Measurements from ENCODE around the gene DAP3.
"Not testable (repeated sequence)": the region's sequence is repeated elsewhere in the genome, so short reads cannot be mapped to it uniquely, and the experiment has no call there.

DNA sequence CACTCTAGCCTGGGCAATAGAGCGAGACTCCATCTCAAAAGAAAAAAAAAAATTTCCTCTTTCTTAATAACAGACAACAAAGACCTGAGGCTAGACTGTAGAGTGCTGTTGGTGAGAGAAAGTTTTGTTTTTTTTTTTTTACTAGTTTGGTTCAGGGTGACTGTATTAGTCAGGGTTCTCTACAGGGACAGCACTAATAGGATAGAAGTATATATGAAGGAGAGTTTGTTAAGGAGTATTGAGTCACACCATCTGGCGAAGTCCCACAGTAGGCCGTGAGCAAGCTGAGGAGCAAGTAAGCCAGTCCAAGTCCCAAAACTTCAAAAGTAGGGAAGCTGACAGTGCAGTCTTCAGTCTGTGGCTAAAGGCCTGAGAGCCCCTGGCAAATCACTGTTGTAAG is 22.6 kb downstream of the DAP3 start:
- TF ChIP-seq, protein P1, sequence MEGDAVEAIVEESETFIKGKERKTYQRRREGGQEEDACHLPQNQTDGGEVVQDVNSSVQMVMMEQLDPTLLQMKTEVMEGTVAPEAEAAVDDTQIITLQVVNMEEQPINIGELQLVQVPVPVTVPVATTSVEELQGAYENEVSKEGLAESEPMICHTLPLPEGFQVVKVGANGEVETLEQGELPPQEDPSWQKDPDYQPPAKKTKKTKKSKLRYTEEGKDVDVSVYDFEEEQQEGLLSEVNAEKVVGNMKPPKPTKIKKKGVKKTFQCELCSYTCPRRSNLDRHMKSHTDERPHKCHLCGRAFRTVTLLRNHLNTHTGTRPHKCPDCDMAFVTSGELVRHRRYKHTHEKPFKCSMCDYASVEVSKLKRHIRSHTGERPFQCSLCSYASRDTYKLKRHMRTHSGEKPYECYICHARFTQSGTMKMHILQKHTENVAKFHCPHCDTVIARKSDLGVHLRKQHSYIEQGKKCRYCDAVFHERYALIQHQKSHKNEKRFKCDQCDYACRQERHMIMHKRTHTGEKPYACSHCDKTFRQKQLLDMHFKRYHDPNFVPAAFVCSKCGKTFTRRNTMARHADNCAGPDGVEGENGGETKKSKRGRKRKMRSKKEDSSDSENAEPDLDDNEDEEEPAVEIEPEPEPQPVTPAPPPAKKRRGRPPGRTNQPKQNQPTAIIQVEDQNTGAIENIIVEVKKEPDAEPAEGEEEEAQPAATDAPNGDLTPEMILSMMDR (IDR thresholded peaks at IDR 0.05; ENCODE audit: borderline replicate concordance, extremely low read depth, low read length, poor library complexity, severe bottlenecking): not testable (repeated sequence)
- TF ChIP-seq EZH2 (IDR thresholded peaks at IDR 0.05; ENCODE audit: borderline replicate concordance, low read depth, low read length, severe bottlenecking): not testable (repeated sequence)

Measured in DND-41 (cell line).